Activated naive CD4-positive, alpha-beta T cell treated with anti-CD3 and anti-CD28 coated beads, Interleukin-2, amount 50 U/mL, for 72 hours (primary cell): ENCODE results near the gene ASL. TPM values are rescaled to one million over a fixed set of nuclear protein-coding genes. Genes with fewer than 3 reads are reported as not detected.
A peak's percentile ranks its signal among the peaks of the same experiment; 100 is the strongest.
"Not testable (repeated sequence)": the region's sequence is repeated elsewhere in the genome, so short reads cannot be mapped to it uniquely, and the experiment has no call there.

Experiments used
- ATAC-seq, 2 donors: fragments of 150-1000 bp; cut with Tn5 transposase; 2 replicates each; pipeline ENCODE4 v1.10.0; 2021; ENCODE audit warnings: mild to moderate bottlenecking in 2 of 2, moderate library complexity in 2 of 2
- DNase-seq, 2 donors: peaks; one replicate each; pipeline ENCODE4 v3.0.0; 2021 to 2022; ENCODE audit warnings: low spot score in 2 of 2
- H3K27ac Mint-ChIP-seq, 2 donors: one replicate each; pipeline ENCODE4 v1.8.0; 2022; ENCODE audit warnings: mild to moderate bottlenecking in 2 of 2, mixed read lengths in 2 of 2
- H3K36me3 Mint-ChIP-seq, 2 donors: one replicate each; pipeline ENCODE4 v1.8.0; 2022; ENCODE audit warnings: mixed read lengths in 2 of 2
- H3K9me3 Mint-ChIP-seq, 2 donors: one replicate each; pipeline ENCODE4 v1.8.0; 2022; ENCODE audit warnings: mixed read lengths in 2 of 2
- total RNA-seq, 2 donors: library from RNA; stranded (reverse); gene quantifications; one replicate each; pipeline ENCODE4 v1.2.3, GENCODE V29; 2022

ASL gene
- total RNA-seq, 2 donors from 2014 or later = 22.6 to 30.7 TPM

DNA sequence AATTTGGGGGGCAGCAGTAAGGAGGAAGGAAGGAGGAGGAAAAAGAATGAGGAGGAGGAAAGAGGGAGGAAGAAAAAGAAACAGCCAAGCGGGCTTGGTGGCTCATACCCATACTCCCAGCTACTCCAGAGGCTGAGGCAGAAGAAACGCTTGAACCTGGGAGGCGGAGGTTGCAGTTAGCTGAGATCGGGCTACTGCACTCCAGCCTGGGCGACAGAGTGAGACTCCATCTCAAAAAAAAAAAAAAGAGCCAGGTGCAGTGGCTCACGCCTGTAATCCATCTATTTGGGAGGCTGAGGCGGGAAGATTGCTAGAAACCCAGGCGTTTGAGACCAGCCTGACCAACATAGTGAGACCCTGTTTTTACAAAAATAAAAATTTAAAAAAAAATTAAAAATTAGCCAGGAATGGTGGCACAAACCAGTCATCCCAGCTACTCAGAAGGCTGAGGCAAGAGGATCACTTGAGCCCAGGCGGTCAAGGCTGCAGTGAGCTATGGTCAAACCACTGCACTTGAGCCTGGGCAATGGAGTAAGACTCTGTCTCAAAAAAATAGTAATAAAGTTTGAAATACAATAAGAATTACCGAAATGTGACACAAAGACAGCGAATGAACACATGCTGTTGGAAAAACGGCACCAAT lies 24.9 kb downstream of the ASL start:
- Mint-ChIP-seq H3K36me3 (no peaks in the 10 kb centered on the region), H3K9me3 (no peaks in the 10 kb centered on the region), H3K27ac (peak overlapping the region; percentile 88 to 95)
- no peak for ATAC-seq
- DNase-seq = no peak

DNA sequence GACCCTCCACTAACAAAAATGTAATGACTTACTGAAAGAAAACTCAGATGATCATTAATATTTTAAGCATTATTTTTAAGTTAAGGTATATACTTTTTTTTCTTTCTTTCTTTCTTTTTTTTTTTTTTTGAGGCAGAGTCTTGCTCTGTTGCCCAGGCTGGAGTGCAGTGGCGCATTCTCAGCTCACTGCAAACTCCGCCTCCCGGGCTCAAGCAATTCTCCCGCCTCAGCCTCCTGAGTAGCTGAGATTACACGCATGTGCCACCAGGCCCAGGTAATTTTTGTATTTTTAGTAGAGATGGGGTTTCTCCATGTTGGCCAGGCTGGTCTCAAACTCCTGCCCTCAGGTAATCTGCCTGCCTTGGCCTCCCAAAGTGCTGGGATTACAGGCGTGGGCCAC lies 26.5 kb downstream of the ASL start:
- not testable (repeated sequence) for DNase-seq, H3K27ac Mint-ChIP-seq, H3K9me3 Mint-ChIP-seq, ATAC-seq, H3K36me3 Mint-ChIP-seq

- not testable (repeated sequence) for DNase-seq
Measured at GRCh38 chr7:66103994-66104393, 28.4 kb downstream of the ASL start.

DNA sequence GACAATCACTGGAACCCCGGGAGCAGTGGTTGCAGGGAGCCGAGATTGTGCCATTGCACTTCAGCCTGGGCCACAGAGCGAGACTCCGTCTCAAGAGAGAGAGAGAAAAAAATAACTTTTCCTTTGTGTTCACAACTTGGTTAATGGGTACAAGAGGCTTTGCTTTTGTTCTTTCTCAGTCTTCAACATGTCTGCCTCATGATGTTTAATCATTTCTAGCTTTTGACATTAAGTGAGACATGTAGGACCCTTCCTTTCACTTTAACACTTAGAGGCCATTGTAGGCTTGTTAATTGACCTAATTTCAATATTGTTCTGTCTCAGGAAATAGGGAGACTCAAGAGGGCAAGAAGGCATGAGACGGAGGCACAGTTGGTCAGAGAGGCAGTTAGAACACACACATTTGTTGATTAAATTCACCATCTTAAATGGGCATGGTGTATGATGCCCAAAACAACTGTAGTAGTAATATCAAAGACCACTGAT lies 29.7 kb downstream of the ASL start:
- no peaks in the 10 kb centered on the region for H3K36me3 Mint-ChIP-seq
- H3K27ac Mint-ChIP-seq = no peak overlapping the region
- H3K9me3 Mint-ChIP-seq = no peaks in the 10 kb centered on the region
- DNase-seq (no peak), ATAC-seq (no peak)

More at GRCh38 chr7:66103994-66104393, 28.4 kb downstream of the ASL start:
- not testable (repeated sequence) for H3K36me3 Mint-ChIP-seq, H3K9me3 Mint-ChIP-seq, ATAC-seq, H3K27ac Mint-ChIP-seq

DNA sequence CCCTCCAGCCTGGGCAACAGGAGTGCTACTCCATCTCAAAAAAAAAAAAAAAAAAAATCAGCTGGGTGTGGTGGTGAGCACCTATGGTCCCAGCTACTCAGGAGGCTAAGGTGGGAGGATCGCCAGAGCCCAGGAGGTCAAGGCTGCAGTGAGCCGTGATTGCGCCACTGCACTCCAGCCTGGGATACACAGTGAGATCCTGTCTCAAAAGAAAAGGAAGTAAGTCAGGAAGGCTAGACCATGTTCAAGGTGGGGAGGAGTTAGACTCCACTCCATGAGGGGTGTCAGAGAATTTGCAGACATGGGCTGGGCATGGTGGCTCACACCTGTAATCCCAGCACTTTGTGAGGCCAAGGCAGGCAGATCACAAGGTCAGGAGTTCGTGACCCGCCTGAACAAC lies 32.8 kb downstream of the ASL start:
- H3K27ac Mint-ChIP-seq, H3K36me3 Mint-ChIP-seq, ATAC-seq, H3K9me3 Mint-ChIP-seq, DNase-seq: not testable (repeated sequence)

GRCh38 chr7:66110856-66111255 lies 35.2 kb downstream of the ASL start:
- Mint-ChIP-seq H3K27ac (peak overlapping the region in 1 of 2 donors; percentile 34), H3K36me3 (peaks cover 9 to 11% of the 10 kb centered on the region in 2 donors), H3K9me3 (no peaks in the 10 kb centered on the region)
- DNase-seq (no peak), ATAC-seq (peak in 1 of 2 donors; percentile 1)

GRCh38 chr7:66114743-66115649 lies 39.4 kb downstream of the ASL start, which contains the start of gene CRCP:
TSS of gene CRCP (plus strand) at chr7:66114847. CDS start at chr7:66114963, 116 bp downstream.
- peaks cover 17 to 26% of the 10 kb centered on the region in 2 donors for H3K36me3 Mint-ChIP-seq
- DNase-seq (peak; percentile 81 to 82), ATAC-seq (peak; percentile 82 to 88)
- peak within 1 kb of the TSS; percentile 97 to 99 for H3K27ac Mint-ChIP-seq
- no peaks in the 10 kb centered on the region for H3K9me3 Mint-ChIP-seq

GRCh38 chr7:66116680-66117420 lies 41.2 kb downstream of the ASL start:
- peak overlapping the region in 1 of 2 donors; percentile 80 for H3K27ac Mint-ChIP-seq
- H3K36me3 Mint-ChIP-seq = peaks cover 17 to 26% of the 10 kb centered on the region in 2 donors
- ATAC-seq = peak; percentile 6 to 17
- H3K9me3 Mint-ChIP-seq, DNase-seq: not testable (repeated sequence)

- DNase-seq = no peak
- peak in 1 of 2 donors; percentile 23 for ATAC-seq
- H3K36me3 Mint-ChIP-seq = peaks cover 17 to 26% of the 10 kb centered on the region in 2 donors
- H3K27ac Mint-ChIP-seq = peak overlapping the region; percentile 53 to 87
- no peaks in the 10 kb centered on the region for H3K9me3 Mint-ChIP-seq
Measured at GRCh38 chr7:66118603-66119002, 43.0 kb downstream of the ASL start.

DNA sequence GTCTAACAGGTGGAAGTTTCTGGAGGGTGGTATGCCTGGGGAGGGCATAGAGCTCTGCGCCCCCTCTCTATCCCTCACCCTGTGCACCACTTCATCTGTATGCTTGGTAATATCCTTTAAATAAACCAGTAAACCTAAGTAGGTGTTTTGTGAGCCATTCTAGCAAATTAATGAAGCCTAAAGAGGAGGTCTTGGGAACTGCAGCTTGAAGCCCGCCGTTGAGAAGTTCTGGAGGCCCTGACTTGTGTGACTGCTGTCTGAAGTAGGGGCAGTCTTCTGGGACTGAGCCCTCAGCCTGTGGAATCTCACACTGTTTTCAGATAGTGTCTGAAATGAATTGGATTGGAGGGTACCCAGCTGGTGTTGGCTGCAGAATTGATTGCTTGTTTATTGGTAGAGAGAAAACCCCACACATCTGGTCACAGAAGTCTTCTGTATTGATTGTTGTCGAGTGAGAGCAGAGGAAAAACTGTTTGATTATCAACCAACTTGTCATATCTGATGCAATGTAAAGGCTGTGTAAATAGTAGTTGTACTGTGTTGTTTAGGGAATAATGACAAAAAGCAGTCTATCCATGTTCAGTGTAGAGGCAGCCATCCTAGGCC lies 43.7 kb downstream of the ASL start:
- peaks cover 17 to 26% of the 10 kb centered on the region in 2 donors for H3K36me3 Mint-ChIP-seq
- ATAC-seq (no peak), DNase-seq (no peak)
- H3K27ac Mint-ChIP-seq = peak overlapping the region; percentile 53 to 84
- no peaks in the 10 kb centered on the region for H3K9me3 Mint-ChIP-seq

DNA sequence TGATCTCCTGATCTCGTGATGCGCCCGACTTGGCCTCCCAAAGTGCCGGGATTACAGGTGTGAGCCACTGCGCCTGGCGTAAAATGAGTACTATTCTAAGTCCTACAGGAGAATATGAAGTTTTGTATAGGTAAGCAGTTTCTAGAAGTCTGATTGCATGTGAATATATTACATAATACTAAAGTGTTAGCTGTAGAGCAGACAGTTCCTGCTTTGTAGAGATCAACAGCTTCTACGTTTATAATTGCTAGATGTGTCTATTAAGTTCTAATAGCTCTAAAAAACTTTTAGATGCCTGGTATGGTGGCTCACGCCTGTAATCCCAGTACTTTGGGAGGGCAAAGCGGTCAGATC lies 47.5 kb downstream of the ASL start:
- no peaks in the 10 kb centered on the region for H3K9me3 Mint-ChIP-seq
- peaks cover 0 to 10% of the 10 kb centered on the region in 2 donors for H3K36me3 Mint-ChIP-seq
- H3K27ac Mint-ChIP-seq = no peak overlapping the region
- no peak for ATAC-seq
- no peak for DNase-seq

DNA sequence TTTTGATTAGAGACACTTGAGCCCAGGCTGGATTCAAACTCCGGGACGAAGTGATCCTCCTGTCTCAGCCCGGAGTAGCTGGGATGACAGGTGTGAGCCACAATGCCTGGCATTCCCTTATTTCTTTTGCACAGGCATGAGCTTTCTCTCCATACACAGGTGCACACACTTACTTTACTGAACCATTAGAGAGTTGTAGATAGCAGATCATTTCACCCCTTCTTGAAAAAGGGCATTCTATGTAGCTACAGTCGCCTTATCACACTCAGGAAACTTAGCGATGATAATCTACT lies 48.9 kb downstream of the ASL start:
- not testable (repeated sequence) for DNase-seq, H3K9me3 Mint-ChIP-seq, ATAC-seq, H3K36me3 Mint-ChIP-seq
- peak overlapping the region; percentile 60 to 64 for H3K27ac Mint-ChIP-seq

DNA sequence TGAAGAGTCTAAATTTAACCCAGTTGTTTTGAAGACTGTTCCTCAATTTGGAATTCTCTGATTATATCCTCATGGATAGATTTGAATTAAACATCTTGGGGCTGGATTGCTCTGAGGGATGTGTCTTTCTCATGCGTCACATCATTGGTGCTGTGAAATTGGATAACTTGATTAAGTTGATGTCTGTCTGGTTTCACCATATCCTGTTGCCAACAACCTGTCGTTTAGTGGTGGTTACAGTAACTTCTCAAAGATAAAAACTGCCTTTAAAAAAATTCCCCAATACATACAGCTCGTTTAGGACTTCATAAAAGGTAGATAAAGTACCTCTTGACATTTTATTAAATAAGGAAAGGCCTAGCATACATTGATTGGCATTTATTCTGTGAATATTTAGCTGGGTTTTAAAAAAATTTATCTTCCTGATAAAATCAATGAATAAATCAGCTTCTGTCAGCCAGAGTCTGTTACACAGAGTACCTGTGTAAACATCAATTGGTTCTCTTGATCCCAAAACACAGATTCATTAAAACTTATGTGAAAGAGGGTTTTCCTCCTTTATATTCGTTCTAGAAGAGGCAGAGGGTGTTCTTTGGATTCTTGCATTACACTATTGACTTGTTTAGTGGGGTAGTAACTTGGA lies 49.6 kb downstream of the ASL start:
- peak overlapping the region; percentile 60 to 64 for H3K27ac Mint-ChIP-seq
- DNase-seq = no peak

DNA sequence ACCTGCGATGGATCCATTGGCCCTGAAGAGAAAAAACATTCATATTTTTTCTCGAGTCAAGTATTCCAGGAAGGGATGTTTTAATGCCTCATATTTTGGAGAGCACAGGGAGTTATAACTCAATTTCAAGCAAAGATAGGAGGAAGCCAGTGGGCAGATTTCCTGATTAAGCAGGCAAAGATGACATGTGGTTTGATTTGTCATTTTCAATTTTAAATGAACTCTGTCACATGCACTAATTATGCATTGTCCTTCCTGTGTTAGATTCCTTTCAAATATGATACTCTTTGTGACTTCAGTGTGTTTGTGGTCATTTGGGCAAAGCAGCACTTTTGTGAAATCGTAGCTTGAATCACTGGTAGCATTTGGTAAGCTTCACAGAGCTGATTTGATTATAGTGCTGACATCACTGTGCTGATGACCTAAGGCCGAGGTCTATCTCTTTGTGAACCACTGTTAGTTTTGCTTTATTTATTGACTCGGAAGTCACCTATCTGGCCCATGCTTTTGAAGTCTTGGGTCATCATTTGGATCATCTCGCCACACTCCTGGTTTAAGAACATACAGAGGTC lies 50.2 kb downstream of the ASL start:
- H3K27ac Mint-ChIP-seq = peak overlapping the region in 1 of 2 donors; percentile 64
- H3K9me3 Mint-ChIP-seq, H3K36me3 Mint-ChIP-seq, DNase-seq: not testable (repeated sequence)
- peak; percentile 67 to 96 for ATAC-seq

More for the DNA sequence above, 49.6 kb downstream of the ASL start:
- no peak for ATAC-seq
- no peaks in the 10 kb centered on the region for H3K36me3 Mint-ChIP-seq
- H3K9me3 Mint-ChIP-seq = no peaks in the 10 kb centered on the region

GRCh38 chr7:66127172-66127571 lies 51.6 kb downstream of the ASL start:
- H3K36me3 Mint-ChIP-seq, DNase-seq, ATAC-seq, H3K9me3 Mint-ChIP-seq: not testable (repeated sequence)
- H3K27ac Mint-ChIP-seq = peak overlapping the region; percentile 29 to 64
